Suprapubic skin (tissue), 4 donors: ENCODE data around the gene LILRB1.

Experiments
- CTCF ChIP-seq, 2 donors: fragments of 200-600 bp in 1 of 2; fragments of 450-650 bp in 1 of 2; sonication (generic) in 1 of 2; IDR thresholded peaks; one replicate each; pipeline ENCODE4 v1.5.1; 2016 to 2019; ENCODE audit warnings: antibody characterized with exemption in 2 of 2, mild to moderate bottlenecking in 1 of 2, moderate library complexity in 1 of 2
- EP300 ChIP-seq: sonication (generic); formaldehyde crosslinking; IDR thresholded peaks from one replicate; pipeline ENCODE4 v1.6.1; 2017; ENCODE audit warnings: antibody characterized with exemption
- POLR2A ChIP-seq, 2 donors: fragments of 450-650 bp; IDR thresholded peaks; one replicate each; pipeline ENCODE4 v1.6.1; 2017; ENCODE audit warnings: antibody characterized with exemption in 2 of 2, mild to moderate bottlenecking in 2 of 2, moderate library complexity in 2 of 2
- POLR2AphosphoS5 ChIP-seq, 3 donors: sonication (generic); formaldehyde crosslinking; IDR thresholded peaks; one replicate each; pipeline ENCODE4 v1.6.1; 2017; ENCODE audit warnings: antibody characterized with exemption in 3 of 3

GRCh38 chr19:54646331-54646841 is 16.1 kb downstream of the LILRB1 start:
- TF ChIP-seq CTCF (IDR thresholded peaks at IDR 0.05), result no peak
- TF ChIP-seq EP300, result no peak
- TF ChIP-seq POLR2A (IDR thresholded peaks at IDR 0.05), result no peak
- TF ChIP-seq POLR2AphosphoS5 (IDR thresholded peaks at IDR 0.05), result no peak
